ENCODE measurements around the gene RNASEH2B. TPM values are rescaled to one million over a fixed set of nuclear protein-coding genes. Genes with fewer than 3 reads are reported as not detected.

RNASEH2B gene
- total and polyA plus RNA-seq, 2 of the 13 experiments (the other 11 are each of a cell fraction or from before 2014, with no cell fraction given), result 17.2 to 55.4 TPM

GRCh38 chr13:50942630-50943311 lies 33.2 kb downstream of the RNASEH2B start (continued):
- no peak for TF ChIP-seq KLF9 (CRISPR knock-in tag; IDR thresholded peaks at IDR 0.05; ENCODE audit: low read depth)
- TF ChIP-seq TSC22D2 (CRISPR knock-in tag; IDR thresholded peaks at IDR 0.05; ENCODE audit: borderline replicate concordance), result no peak
- TF ChIP-seq MAZ (IDR thresholded peaks at IDR 0.05; ENCODE audit: borderline replicate concordance, low read depth, low read length), result no peak
- no peak for TF ChIP-seq MAZ (CRISPR knock-in tag; IDR thresholded peaks at IDR 0.05; ENCODE audit: low read depth)
- TF ChIP-seq HNRNPL (IDR thresholded peaks at IDR 0.05; ENCODE audit: low read depth, low read length), result no peak
- no peak for TF ChIP-seq ZNF800 (CRISPR knock-in tag; IDR thresholded peaks at IDR 0.05)
- TF ChIP-seq ZNF333 (CRISPR knock-in tag; IDR thresholded peaks at IDR 0.05; ENCODE audit: borderline replicate concordance), result no peak

DNA sequence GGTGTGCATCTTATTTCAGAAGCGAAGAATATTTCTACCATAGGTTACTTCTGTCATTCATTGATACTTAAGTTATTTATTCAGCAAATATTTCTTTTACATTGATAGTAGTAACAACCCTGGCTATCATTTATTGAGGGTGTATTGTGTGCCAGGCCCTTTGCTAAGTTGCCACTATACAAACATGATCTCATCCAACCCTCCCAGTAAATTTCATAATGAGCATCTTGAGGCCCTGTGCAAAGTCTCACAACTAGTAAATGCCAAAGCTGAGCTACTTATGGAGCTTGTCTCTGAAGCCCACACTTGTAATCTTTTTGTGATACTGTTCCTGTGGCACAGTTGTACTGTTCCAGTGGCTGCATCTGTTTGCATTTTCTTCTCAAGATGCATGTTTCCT lies 36.1 kb downstream of the RNASEH2B start:
- FAIRE-seq, result no peak
- intact Hi-C loops (cut with micrococcal nuclease; ENCODE audit: unreplicated experiment), result no loop called here
- POLR2A ChIA-PET, result no interaction called here
- TF ChIP-seq HOXA7 (CRISPR knock-in tag; IDR thresholded peaks at IDR 0.05) (no peak), NR1H2 (CRISPR knock-in tag; IDR thresholded peaks at IDR 0.05; ENCODE audit: borderline replicate concordance, low read depth) (no peak), MAFG (CRISPR knock-in tag; IDR thresholded peaks at IDR 0.05) (no peak), TOPORS (CRISPR knock-in tag; IDR thresholded peaks at IDR 0.05) (no peak), TBX3 (IDR thresholded peaks at IDR 0.05; ENCODE audit: borderline replicate concordance) (no peak), SIN3A (IDR thresholded peaks at IDR 0.05; ENCODE audit: borderline replicate concordance, low read depth, low read length) (no peak), KDM5A (IDR thresholded peaks at IDR 0.05; ENCODE audit: borderline replicate concordance, low read length) (no peak), ZNF563 (CRISPR knock-in tag; IDR thresholded peaks at IDR 0.05) (no peak), ADNP (CRISPR knock-in tag; IDR thresholded peaks at IDR 0.05) (no peak), FOXK2 (IDR thresholded peaks at IDR 0.05) (no peak)
- TF ChIP-seq, protein P1, sequence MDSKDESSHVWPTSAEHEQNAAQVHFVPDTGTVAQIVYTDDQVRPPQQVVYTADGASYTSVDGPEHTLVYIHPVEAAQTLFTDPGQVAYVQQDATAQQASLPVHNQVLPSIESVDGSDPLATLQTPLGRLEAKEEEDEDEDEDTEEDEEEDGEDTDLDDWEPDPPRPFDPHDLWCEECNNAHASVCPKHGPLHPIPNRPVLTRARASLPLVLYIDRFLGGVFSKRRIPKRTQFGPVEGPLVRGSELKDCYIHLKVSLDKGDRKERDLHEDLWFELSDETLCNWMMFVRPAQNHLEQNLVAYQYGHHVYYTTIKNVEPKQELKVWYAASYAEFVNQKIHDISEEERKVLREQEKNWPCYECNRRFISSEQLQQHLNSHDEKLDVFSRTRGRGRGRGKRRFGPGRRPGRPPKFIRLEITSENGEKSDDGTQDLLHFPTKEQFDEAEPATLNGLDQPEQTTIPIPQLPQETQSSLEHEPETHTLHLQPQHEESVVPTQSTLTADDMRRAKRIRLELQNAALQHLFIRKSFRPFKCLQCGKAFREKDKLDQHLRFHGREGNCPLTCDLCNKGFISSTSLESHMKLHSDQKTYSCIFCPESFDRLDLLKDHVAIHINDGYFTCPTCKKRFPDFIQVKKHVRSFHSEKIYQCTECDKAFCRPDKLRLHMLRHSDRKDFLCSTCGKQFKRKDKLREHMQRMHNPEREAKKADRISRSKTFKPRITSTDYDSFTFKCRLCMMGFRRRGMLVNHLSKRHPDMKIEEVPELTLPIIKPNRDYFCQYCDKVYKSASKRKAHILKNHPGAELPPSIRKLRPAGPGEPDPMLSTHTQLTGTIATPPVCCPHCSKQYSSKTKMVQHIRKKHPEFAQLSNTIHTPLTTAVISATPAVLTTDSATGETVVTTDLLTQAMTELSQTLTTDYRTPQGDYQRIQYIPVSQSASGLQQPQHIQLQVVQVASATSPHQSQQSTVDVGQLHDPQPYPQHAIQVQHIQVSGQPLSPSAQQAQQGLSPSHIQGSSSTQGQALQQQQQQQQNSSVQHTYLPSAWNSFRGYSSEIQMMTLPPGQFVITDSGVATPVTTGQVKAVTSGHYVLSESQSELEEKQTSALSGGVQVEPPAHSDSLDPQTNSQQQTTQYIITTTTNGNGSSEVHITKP (CRISPR knock-in tag; IDR thresholded peaks at IDR 0.05; ENCODE audit: low read depth), result no peak

More for the DNA sequence above, 36.1 kb downstream of the RNASEH2B start:
- H3K27me3 ChIP-seq (ENCODE audit: control insufficient read depth in 1 of 2, insufficient read depth in 2 of 2, low read length in 2 of 2), result no peaks in the 10 kb centered on the region
- no peak overlapping the region for H3K4me3 ChIP-seq (replicated peaks in 1 of 3; ENCODE audit: insufficient read depth in 1 of 3, low read depth in 2 of 3, low read length in 3 of 3)
- 89% methylated on average over 1 of the region's 1 CpG for WGBS (ENCODE audit: low lambda C conversion rate)
- H4K20me1 ChIP-seq (ENCODE audit: insufficient read depth, low read length), result no peaks in the 10 kb centered on the region
- ATAC-seq (no peak), DNase-seq (ENCODE audit: low spot score) (no peak)
- in situ Hi-C loops (cut with HindIII; ENCODE audit: extremely low pct_ligation_motif_present, low pct_unique_long_range_greater_than_20kb), result no loop called here
- peaks cover 0 to 9% of the 10 kb centered on the region in 2 experiments; a peak in 4 of 5 replicates for H3K36me3 ChIP-seq (replicated peaks in 1 of 2; ENCODE audit: control insufficient read depth in 1 of 2, insufficient read depth in 2 of 2, low read length in 2 of 2)
- no peak overlapping the region for H3K9ac ChIP-seq (ENCODE audit: insufficient read depth, low read depth, low read length)
- H3K27ac ChIP-seq (ENCODE audit: extremely low read length, insufficient read depth, low read length), result no peak overlapping the region
- no peaks in the 10 kb centered on the region for H3K9me3 ChIP-seq (ENCODE audit: low read length)
- H2AFZ ChIP-seq (ENCODE audit: low read length), result no peak overlapping the region
- no peak overlapping the region for H3K4me2 ChIP-seq (ENCODE audit: low read depth, low read length)
- BruUV-seq (replicated peaks), result no TSS peak
- peaks cover 4% of the 10 kb centered on the region for H3K4me1 ChIP-seq (ENCODE audit: insufficient read depth, low read length)
- CTCF ChIA-PET (ENCODE audit: low intra/inter-chr PET ratio, low total read pairs), result no interaction called here
- H3K79me2 ChIP-seq (ENCODE audit: insufficient read depth, low read length), result no peaks in the 10 kb centered on the region
